Naive thymus-derived CD8-positive, alpha-beta T cell (primary cell): ENCODE measurements around the gene LBHD1. TPM values are rescaled to one million over a fixed set of nuclear protein-coding genes. Genes with fewer than 3 reads are reported as not detected.
A peak's percentile ranks its signal among the peaks of the same experiment; 100 is the strongest.
"Not testable (repeated sequence)": the region's sequence is repeated elsewhere in the genome, so short reads cannot be mapped to it uniquely, and the experiment has no call there.

Experiments
- ATAC-seq, 2 donors: fragments of 150-1000 bp; cut with Tn5 transposase in 1 of 2; sonication (Bioruptor Pico), chemical (Tn5 transposase) in 1 of 2; 1 replicate in 1 of 2; 2 replicates in 1 of 2; pipeline ENCODE4 v1.10.0; 2021; ENCODE audit warnings: mild to moderate bottlenecking in 2 of 2, moderate library complexity in 2 of 2
- POLR2A ChIA-PET: fragments of 350-600 bp; sonication (Branson Sonifier 250); formaldehyde crosslinking; loops from one replicate; lab custom pipeline; 2021; ENCODE audit warnings: antibody characterized with exemption; lab: Charles Lee
- DNase-seq, 10 donors: peaks; one replicate each; pipeline versions ENCODE4 v3.0.0 to v3.0.0-alpha.2; 2020 to 2022
- H3K27ac Mint-ChIP-seq, 10 donors: one replicate each; pipeline ENCODE4 v1.8.0; 2020 to 2022; ENCODE audit warnings: mild to moderate bottlenecking in 10 of 10, mixed read lengths in 10 of 10, moderate library complexity in 4 of 10, inconsistent platforms in 1 of 10
- H3K27me3 Mint-ChIP-seq, 5 donors: one replicate each; pipeline ENCODE4 v1.8.0; 2021 to 2022; ENCODE audit warnings: mixed read lengths in 5 of 5
- H3K36me3 Mint-ChIP-seq, 3 donors: one replicate each; pipeline ENCODE4 v1.8.0; 2020 to 2022; ENCODE audit warnings: mixed read lengths in 3 of 3, mild to moderate bottlenecking in 2 of 3, inconsistent platforms in 1 of 3
- H3K4me1 Mint-ChIP-seq, 4 donors: one replicate each; pipeline ENCODE4 v1.8.0; 2021 to 2022; ENCODE audit warnings: mixed read lengths in 4 of 4
- H3K4me3 Mint-ChIP-seq, 10 donors: one replicate each; pipeline ENCODE4 v1.8.0; 2020 to 2022; ENCODE audit warnings: mild to moderate bottlenecking in 10 of 10, mixed read lengths in 10 of 10, moderate library complexity in 6 of 10, inconsistent platforms in 1 of 10
- H3K9me3 Mint-ChIP-seq, 9 donors: one replicate each; pipeline ENCODE4 v1.8.0; 2020 to 2022; ENCODE audit warnings: mixed read lengths in 9 of 9, mild to moderate bottlenecking in 3 of 9, inconsistent platforms in 1 of 9, moderate library complexity in 1 of 9
- polyA plus RNA-seq, 3 donors: library from polyadenylated mRNA; unstranded; fragments of 300-500 nt; fragmentation: Illumina TruSeq; gene quantifications; one replicate each; pipeline ENCODE4 v1.2.3, GENCODE V29; 2021
- total RNA-seq, 8 experiments: library from RNA in 2 of 8; stranded (reverse) in 2 of 8; gene quantifications; one replicate each; pipeline ENCODE4 v1.2.3 and lab custom pipeline; 2021 to 2026

LBHD1 gene
- total and polyA plus RNA-seq, 5 experiments from 2014 or later: 2.4 to 30.9 (median 8.3) TPM

- H3K27me3 Mint-ChIP-seq: no peaks in the 10 kb centered on the region
- no peaks in the 10 kb centered on the region for H3K9me3 Mint-ChIP-seq
- H3K36me3 Mint-ChIP-seq: peaks cover 0 to 32% (median 0%) of the 10 kb centered on the region in 3 donors
- H3K4me1 Mint-ChIP-seq: peaks cover 17 to 54% (median 45%) of the 10 kb centered on the region in 4 donors
- DNase-seq (no peak), ATAC-seq (no peak)
- peak overlapping the region in 9 of 10 donors; percentile 21 to 95 (median 45) for H3K4me3 Mint-ChIP-seq
- H3K27ac Mint-ChIP-seq: peak overlapping the region in 9 of 10 donors; percentile 9 to 90 (median 69)
- POLR2A ChIA-PET: interaction anchor here (0.7 to 19.9 kb wide), 11 partner anchors 9 to 237 kb away, joined by 3 to 541 read pairs (median 8); partner anchors contain the start of genes B3GAT3, C11orf98, CSKMT and EEF1G
These were observed 27.8 kb downstream of the LBHD1 start for GRCh38 chr11:62644220-62644619.

- no peaks in the 10 kb centered on the region for H3K27me3 Mint-ChIP-seq
- peaks cover 0 to 92% (median 43%) of the 10 kb centered on the region in 3 donors for H3K36me3 Mint-ChIP-seq
- no peak overlapping the region for H3K4me3 Mint-ChIP-seq
- no peak for DNase-seq
- H3K4me1 Mint-ChIP-seq: peaks cover 10 to 48% (median 20%) of the 10 kb centered on the region in 4 donors
- POLR2A ChIA-PET: interaction anchor here (1.4 to 1.6 kb wide), 2 partner anchors 10 to 13 kb away, joined by 3 to 13 read pairs; partner anchors contain the start of gene B3GAT3
- peak overlapping the region in 8 of 10 donors; percentile 17 to 92 (median 71) for H3K27ac Mint-ChIP-seq
- no peaks in the 10 kb centered on the region for H3K9me3 Mint-ChIP-seq
- no peak for ATAC-seq
These were observed 39.6 kb downstream of the LBHD1 start for GRCh38 chr11:62632492-62632891.

DNA sequence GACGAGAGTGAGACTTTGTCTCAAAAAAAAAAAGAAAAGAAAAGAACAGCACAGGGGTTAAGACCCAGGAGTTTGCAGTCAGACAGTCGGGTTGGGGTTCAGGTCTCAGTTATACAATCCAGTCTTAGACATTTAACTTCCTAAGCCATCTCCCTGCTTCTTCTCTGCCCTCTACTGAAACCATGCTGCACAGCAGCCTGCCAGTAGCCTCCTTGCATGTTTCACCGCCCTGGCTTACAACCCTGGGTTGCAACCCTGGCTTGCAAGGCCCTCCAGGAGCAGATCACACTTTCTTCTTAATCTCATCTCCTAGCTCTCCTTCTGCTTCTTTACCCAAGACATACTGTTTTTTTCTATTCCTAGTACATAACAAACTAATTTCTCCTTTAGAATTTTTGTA lies 44.4 kb downstream of the LBHD1 start:
- DNase-seq (no peak), ATAC-seq (peak; percentile 34 to 48)
- Mint-ChIP-seq H3K27ac (peak overlapping the region in 8 of 10 donors; percentile 24 to 85 (median 54)), H3K4me1 (peaks cover 0 to 15% (median 6%) of the 10 kb centered on the region in 4 donors), H3K9me3 (no peaks in the 10 kb centered on the region), H3K4me3 (no peak overlapping the region), H3K27me3 (no peaks in the 10 kb centered on the region), H3K36me3 (peaks cover 6 to 80% (median 33%) of the 10 kb centered on the region in 3 donors)
- POLR2A ChIA-PET: interaction anchor here (0.7 to 3.2 kb wide), 5 partner anchors 10 to 72 kb away, joined by 5 to 21 read pairs (median 9); partner anchors contain the start of genes C11orf98, CSKMT, GANAB and TUT1

DNA sequence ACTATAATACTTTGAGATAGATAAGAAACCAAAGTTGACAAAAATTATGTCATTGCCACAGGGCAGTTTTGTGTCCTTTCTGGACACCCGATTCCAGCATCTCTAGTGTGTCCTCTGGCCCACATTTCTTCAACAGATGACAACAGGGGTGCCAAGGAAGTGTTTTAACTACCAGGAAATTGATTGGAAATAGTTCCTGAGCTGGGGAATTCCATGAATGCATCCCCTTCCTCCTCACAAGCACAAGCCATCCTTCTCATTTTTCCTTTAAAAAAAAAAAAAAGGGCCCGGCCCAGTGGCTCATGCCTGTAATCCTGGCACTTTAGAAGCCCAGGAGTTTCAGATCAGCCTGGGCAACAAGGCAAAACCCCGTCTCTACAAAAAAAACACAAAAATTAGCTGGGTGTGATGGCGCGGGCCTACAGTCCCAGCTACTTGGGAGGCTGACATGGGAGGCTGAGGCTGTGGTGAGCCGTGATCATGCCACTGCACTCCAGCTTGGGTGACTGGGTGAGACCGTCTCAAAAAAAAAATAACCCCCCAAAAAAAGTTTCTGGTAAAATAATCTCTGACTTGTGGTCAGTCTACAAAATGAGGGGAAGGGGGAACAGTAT lies 49.5 kb downstream of the LBHD1 start:
- Mint-ChIP-seq H3K27me3 (peaks cover 0 to 2% (median 0%) of the 10 kb centered on the region in 5 donors), H3K36me3 (peaks cover 6 to 38% (median 9%) of the 10 kb centered on the region in 3 donors), H3K9me3 (no peaks in the 10 kb centered on the region), H3K4me3 (peak overlapping the region; percentile 84 to 97 (median 90)), H3K27ac (peak overlapping the region; percentile 91 to 99 (median 96)), H3K4me1 (peaks cover 13 to 36% (median 31%) of the 10 kb centered on the region in 4 donors)
- ATAC-seq: no peak
- no peak for DNase-seq
- POLR2A ChIA-PET: interaction anchor here (0.7 to 5.7 kb wide), 24 partner anchors 10 to 259 kb away, joined by 3 to 81 read pairs (median 12); partner anchors contain the start of genes C11orf98, CSKMT, EEF1G and EML3

- H3K4me1 Mint-ChIP-seq: peaks cover 13 to 36% (median 32%) of the 10 kb centered on the region in 4 donors
- peak within 1 kb of the TSS; percentile 86 to 97 (median 94) for H3K4me3 Mint-ChIP-seq
- ATAC-seq (peak; percentile 83 to 85), DNase-seq (peak; percentile 87 to 98 (median 95))
- POLR2A ChIA-PET: interaction anchor here (0.7 to 5.7 kb wide), 24 partner anchors 10 to 260 kb away, joined by 3 to 81 read pairs (median 12); partner anchors contain the start of genes C11orf98, CSKMT, EEF1G and EML3
- peaks cover 0 to 2% (median 0%) of the 10 kb centered on the region in 5 donors for H3K27me3 Mint-ChIP-seq
- peak within 1 kb of the TSS; percentile 92 to 99 (median 98) for H3K27ac Mint-ChIP-seq
- H3K9me3 Mint-ChIP-seq: no peaks in the 10 kb centered on the region
- peaks cover 6 to 36% (median 6%) of the 10 kb centered on the region in 3 donors for H3K36me3 Mint-ChIP-seq
These were observed 50.2 kb downstream of the LBHD1 start, which contains the start of gene B3GAT3 for GRCh38 chr11:62621567-62622470. Gene B3GAT3 (minus strand): TSS chr11:62621986. CDS start chr11:62621947, 39 bp downstream.

DNA sequence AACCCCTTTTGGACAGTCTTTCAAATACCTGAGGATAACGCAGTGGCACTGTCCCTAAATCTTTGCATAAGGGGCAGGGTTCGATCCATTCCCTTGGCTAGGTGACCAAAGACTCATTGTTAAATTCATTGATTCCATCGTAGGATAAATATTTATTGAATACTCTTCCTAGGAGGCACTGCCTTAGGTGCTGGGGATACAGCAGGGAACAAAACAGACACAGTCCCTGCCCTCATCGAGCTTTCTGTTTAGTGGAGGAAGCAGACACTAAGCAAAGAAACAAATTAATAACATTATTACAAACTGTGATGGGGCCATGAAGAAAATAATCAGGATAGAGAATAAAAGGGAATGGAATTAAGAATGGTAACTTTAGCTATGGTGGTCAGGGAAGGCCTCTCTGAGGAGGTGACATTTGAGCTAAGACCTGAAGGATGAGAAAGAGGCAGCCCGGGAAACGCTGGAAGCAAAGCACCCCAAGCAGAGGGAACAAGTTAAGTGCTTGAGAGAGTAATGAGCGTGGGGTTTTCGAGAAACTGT lies 51.0 kb downstream of the LBHD1 start:
- H3K9me3 Mint-ChIP-seq: no peaks in the 10 kb centered on the region
- peaks cover 0 to 2% (median 0%) of the 10 kb centered on the region in 5 donors for H3K27me3 Mint-ChIP-seq
- peak overlapping the region; percentile 86 to 97 (median 94) for H3K4me3 Mint-ChIP-seq
- DNase-seq (no peak), ATAC-seq (no peak)
- H3K4me1 Mint-ChIP-seq: peaks cover 15 to 36% (median 34%) of the 10 kb centered on the region in 4 donors
- POLR2A ChIA-PET: interaction anchor here (1.1 to 5.7 kb wide), 20 partner anchors 9 to 261 kb away, joined by 4 to 81 read pairs (median 13); partner anchors contain the start of genes C11orf98, CSKMT, EEF1G and EML3
- H3K36me3 Mint-ChIP-seq: peaks cover 2 to 34% (median 3%) of the 10 kb centered on the region in 3 donors
- H3K27ac Mint-ChIP-seq: peak overlapping the region; percentile 92 to 99 (median 98)

DNA sequence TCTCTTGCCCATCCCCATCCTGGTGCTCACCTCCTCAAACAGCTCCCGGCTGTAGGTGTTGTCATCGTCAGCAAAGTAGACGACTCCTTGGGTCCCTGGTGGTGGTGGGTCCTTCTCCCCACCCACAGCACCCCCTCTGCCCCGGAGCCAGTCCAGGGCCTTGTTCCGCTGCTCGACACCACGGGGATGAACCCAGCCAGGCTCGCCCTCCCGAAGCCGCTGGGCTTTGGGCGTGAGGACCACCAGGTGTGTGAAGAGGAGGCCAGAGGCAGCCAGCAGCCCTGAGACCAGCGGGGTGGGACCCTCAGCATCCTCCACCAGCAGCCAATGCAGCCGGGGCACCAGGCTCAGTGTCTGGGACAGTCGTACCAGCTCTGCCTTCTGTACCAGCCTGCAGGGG lies 55.1 kb downstream of the LBHD1 start:
- H3K27ac Mint-ChIP-seq: peak overlapping the region in 1 of 10 donors; percentile 17
- not testable (repeated sequence) for H3K9me3 Mint-ChIP-seq, H3K27me3 Mint-ChIP-seq, DNase-seq, ATAC-seq, H3K4me3 Mint-ChIP-seq
- H3K4me1 Mint-ChIP-seq: peaks cover 22 to 47% (median 41%) of the 10 kb centered on the region in 4 donors
- H3K36me3 Mint-ChIP-seq: peaks cover 0 to 27% (median 0%) of the 10 kb centered on the region in 3 donors
- POLR2A ChIA-PET: interaction anchor here (1.1 to 2.7 kb wide), 5 partner anchors 12 to 110 kb away, joined by 3 to 13 read pairs (median 3); partner anchors contain the start of genes C11orf98, CSKMT, HNRNPUL2 and MTA2

DNA sequence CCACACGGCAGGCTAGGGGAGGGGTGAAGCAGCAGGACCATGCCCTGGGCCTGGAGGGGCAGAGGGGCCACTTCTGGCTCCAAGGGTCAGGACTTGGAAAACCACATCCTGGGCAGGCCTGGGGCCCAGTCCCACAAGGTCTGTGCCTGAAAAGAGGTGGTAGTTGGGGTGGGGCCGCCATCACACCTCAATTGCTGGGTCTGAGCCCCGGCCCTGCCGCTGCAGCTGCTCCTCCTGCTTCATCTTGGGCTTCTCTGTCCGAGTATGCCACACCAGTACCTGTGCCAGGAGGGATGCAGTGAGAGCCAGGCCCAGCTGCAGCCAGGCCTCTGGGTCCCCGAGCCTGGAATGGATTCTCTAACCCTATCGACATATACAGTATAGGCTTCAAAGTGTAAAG lies 56.5 kb downstream of the LBHD1 start:
- POLR2A ChIA-PET: interaction anchor here (0.9 to 2.7 kb wide), 4 partner anchors 22 to 171 kb away, joined by 3 to 13 read pairs (median 4); partner anchors contain the start of genes C11orf98, CSKMT, INTS5 and TMEM179B
- Mint-ChIP-seq H3K36me3 (peaks cover 0 to 27% (median 0%) of the 10 kb centered on the region in 3 donors), H3K9me3 (no peaks in the 10 kb centered on the region), H3K4me1 (peaks cover 20 to 49% (median 45%) of the 10 kb centered on the region in 4 donors), H3K27ac (peak overlapping the region in 2 of 10 donors; percentile 21 to 36), H3K27me3 (no peaks in the 10 kb centered on the region), H3K4me3 (no peak overlapping the region)
- ATAC-seq: no peak
- DNase-seq: no peak

DNA sequence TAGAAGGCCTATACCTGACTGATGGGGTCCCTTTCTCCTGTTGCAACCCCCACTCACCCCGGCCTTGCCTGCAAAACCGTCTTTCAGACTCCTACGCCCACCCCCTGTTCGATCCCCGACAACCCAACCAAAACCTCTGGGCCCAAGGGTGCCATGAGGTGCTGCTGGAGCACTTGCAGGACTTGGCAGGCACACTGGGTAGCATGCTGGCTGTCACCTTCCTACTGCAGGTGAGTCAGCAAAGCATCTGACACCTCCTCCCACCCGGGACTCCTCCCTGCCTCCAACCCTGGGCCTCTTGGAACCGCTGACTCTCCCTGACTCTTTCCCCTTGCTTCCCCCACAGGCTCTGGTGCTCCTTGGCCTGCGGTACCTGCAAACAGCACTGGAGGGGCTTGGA lies 57.8 kb downstream of the LBHD1 start:
- Mint-ChIP-seq H3K9me3 (no peaks in the 10 kb centered on the region), H3K4me1 (peaks cover 23 to 49% (median 48%) of the 10 kb centered on the region in 4 donors)

GRCh38 chr11:62613291-62613778 lies 58.7 kb downstream of the LBHD1 start:
- H3K9me3 Mint-ChIP-seq: no peaks in the 10 kb centered on the region
- H3K4me3 Mint-ChIP-seq: peak overlapping the region in 9 of 10 donors; percentile 48 to 86 (median 60)
- ATAC-seq: no peak
- DNase-seq: peak in 1 of 10 donors; percentile 21
- H3K27me3 Mint-ChIP-seq: no peaks in the 10 kb centered on the region
- H3K27ac Mint-ChIP-seq: peak overlapping the region; percentile 53 to 95 (median 90)
- POLR2A ChIA-PET: interaction anchor here (0.5 to 8.0 kb wide), 18 partner anchors 9 to 227 kb away, joined by 3 to 96 read pairs (median 10); partner anchors contain the start of genes B3GAT3, BSCL2, C11orf98 and CSKMT
- peaks cover 28 to 52% (median 50%) of the 10 kb centered on the region in 4 donors for H3K4me1 Mint-ChIP-seq
- H3K36me3 Mint-ChIP-seq: peaks cover 0 to 27% (median 2%) of the 10 kb centered on the region in 3 donors

More for the DNA sequence above, 57.8 kb downstream of the LBHD1 start:
- peak overlapping the region in 6 of 10 donors; percentile 58 to 77 (median 66) for H3K4me3 Mint-ChIP-seq
- H3K36me3 Mint-ChIP-seq: peaks cover 0 to 32% (median 0%) of the 10 kb centered on the region in 3 donors
- ATAC-seq (no peak), DNase-seq (no peak)
- POLR2A ChIA-PET: interaction anchor here (0.6 to 8.0 kb wide), 12 partner anchors 13 to 226 kb away, joined by 3 to 96 read pairs (median 10); partner anchors contain the start of genes BSCL2, C11orf98, CSKMT and EEF1G
- H3K27ac Mint-ChIP-seq: peak overlapping the region in 9 of 10 donors; percentile 53 to 95 (median 87)
- no peaks in the 10 kb centered on the region for H3K27me3 Mint-ChIP-seq
